NCI-H1436 treated with DMSO at 0.1 percent for 48 hours (cell line): ENCODE data around the gene MYOCD.

Source experiments
- DNase-seq: peaks from one replicate; lab custom pipeline; 2025; lab: John Stamatoyannopoulos, UW

MYOCD gene

GRCh38 chr17:12745486-12745885, 79.8 kb downstream of the MYOCD start:
- no peak for DNase-seq

- DNase-seq: no peak
Measured at GRCh38 chr17:12756786-12757185, 91.1 kb downstream of the MYOCD start.

- no peak for DNase-seq
Measured at GRCh38 chr17:12759090-12759489, 93.4 kb downstream of the MYOCD start.

- no peak for DNase-seq
Measured at GRCh38 chr17:12765548-12765947, 99.9 kb downstream of the MYOCD start.

- no peak for DNase-seq
Measured at GRCh38 chr17:12768255-12768654, 102.6 kb downstream of the MYOCD start.

- DNase-seq: no peak
Measured at GRCh38 chr17:12769981-12770380, 104.3 kb downstream of the MYOCD start.

GRCh38 chr17:12773153-12773552, 107.5 kb downstream of the MYOCD start:
- no peak for DNase-seq

GRCh38 chr17:12789075-12789480, 123.4 kb downstream of the MYOCD start:
- DNase-seq: no peak

- no peak for DNase-seq
Measured at GRCh38 chr17:12789481-12790248, 124.0 kb downstream of the MYOCD start, which contains the start of gene ARHGAP44. Gene ARHGAP44 (plus strand): TSS chr17:12789498. CDS start chr17:12789839, 341 bp downstream.

- no peak for DNase-seq
Measured at GRCh38 chr17:12790249-12791106, 124.8 kb downstream of the MYOCD start.

GRCh38 chr17:12794919-12795532, 129.3 kb downstream of the MYOCD start:
- no peak for DNase-seq

- DNase-seq: no peak
Measured at GRCh38 chr17:12800855-12801365, 135.2 kb downstream of the MYOCD start.

GRCh38 chr17:12806630-12807029, 140.9 kb downstream of the MYOCD start:
- no peak for DNase-seq

- DNase-seq: no peak
Measured at GRCh38 chr17:12808723-12809122, 143.0 kb downstream of the MYOCD start.

GRCh38 chr17:12812877-12813276, 147.2 kb downstream of the MYOCD start:
- no peak for DNase-seq

GRCh38 chr17:12813664-12814063, 148.0 kb downstream of the MYOCD start:
- no peak for DNase-seq

- DNase-seq: no peak
Measured at GRCh38 chr17:12814718-12815117, 149.0 kb downstream of the MYOCD start.

- no peak for DNase-seq
Measured at GRCh38 chr17:12815642-12816141, 150.0 kb downstream of the MYOCD start.
